Pons (tissue), 1 donor: Measurements from ENCODE around the gene DMRT1.
"Not testable (repeated sequence)": the region's sequence is repeated elsewhere in the genome, so short reads cannot be mapped to it uniquely, and the experiment has no call there.

Source experiments
- DNase-seq: peaks from one replicate; pipeline ENCODE4 v3.0.0-alpha.2; 2016; ENCODE audit warnings: low spot score

The DMRT1 gene

GRCh38 chr9:998299-999110, 157.0 kb downstream of the DMRT1 start:
- DNase-seq = not testable (repeated sequence)

- no peak for DNase-seq
These were observed 160.3 kb downstream of the DMRT1 start for GRCh38 chr9:1001838-1002237.

GRCh38 chr9:1002678-1003077, 161.2 kb downstream of the DMRT1 start:
- no peak for DNase-seq

- peak; percentile 75 for DNase-seq
These were observed 163.7 kb downstream of the DMRT1 start for GRCh38 chr9:1005043-1005667.

GRCh38 chr9:1007312-1007711, 165.8 kb downstream of the DMRT1 start:
- DNase-seq = no peak

- DNase-seq = no peak
These were observed 166.7 kb downstream of the DMRT1 start for GRCh38 chr9:1008216-1008615.

- peak; percentile 83 for DNase-seq
These were observed 167.7 kb downstream of the DMRT1 start for GRCh38 chr9:1009101-1009707.

GRCh38 chr9:1013021-1013420, 171.5 kb downstream of the DMRT1 start:
- no peak for DNase-seq

GRCh38 chr9:1014225-1014624, 172.7 kb downstream of the DMRT1 start:
- no peak for DNase-seq

- DNase-seq = no peak
These were observed 173.1 kb downstream of the DMRT1 start for GRCh38 chr9:1014640-1015039.

- no peak for DNase-seq
These were observed 176.6 kb downstream of the DMRT1 start for GRCh38 chr9:1018121-1018520.
